GM18951 (cell line): ENCODE results near the gene ACTA1.
"Not testable (repeated sequence)": the region's sequence is repeated elsewhere in the genome, so short reads cannot be mapped to it uniquely, and the experiment has no call there.

Experiments used
- POLR2A ChIP-seq: IDR thresholded peaks from 4 replicates; pipeline ENCODE4 v1.6.1; 2011; ENCODE audit warnings: mild to moderate bottlenecking; ENCODE audit not compliant: insufficient read length, insufficient read depth; ENCODE audit errors: extremely low read depth
- in situ Hi-C: fragments of 300-500 bp; cut with MboI; formaldehyde crosslinking; loops from one replicate; pipeline ENCODE4 v1.12.0; 2022; ENCODE audit warnings: low sequenced_read_pairs, mixed read lengths, inconsistent platforms; ENCODE audit not compliant: unreplicated experiment

Gene ACTA1

GRCh38 chr1:229434005-229434640 is at the start of gene ACTA1:
ACTA1 (minus strand) TSS chr1:229434094; CDS start chr1:229433115, 979 bp downstream.
- in situ Hi-C loops, result no loop called here
- no peak for TF ChIP-seq POLR2A

GRCh38 chr1:229482511-229482910 is 48.6 kb upstream of the ACTA1 start:
- in situ Hi-C loops, result loop anchor here (10.0 kb wide), 1 partner anchor 218 kb away; no protein-coding TSS in a partner anchor
- no peak for TF ChIP-seq POLR2A

GRCh38 chr1:229480495-229480894 is 46.6 kb upstream of the ACTA1 start:
- in situ Hi-C loops, result loop anchor here (10.0 kb wide), 1 partner anchor 216 kb away; no protein-coding TSS in a partner anchor
- no peak for TF ChIP-seq POLR2A

GRCh38 chr1:229479660-229480399 is 45.9 kb upstream of the ACTA1 start:
- TF ChIP-seq POLR2A, result no peak
- in situ Hi-C loops, result loop anchor here (10.0 kb wide), 1 partner anchor 215 kb away; no protein-coding TSS in a partner anchor

GRCh38 chr1:229478852-229479251 is 45.0 kb upstream of the ACTA1 start:
- in situ Hi-C loops, result no loop called here
- no peak for TF ChIP-seq POLR2A

- in situ Hi-C loops, result not testable (repeated sequence)
These were observed 42.0 kb upstream of the ACTA1 start for GRCh38 chr1:229475859-229476258.

- in situ Hi-C loops, result no loop called here
- no peak for TF ChIP-seq POLR2A
These were observed 40.6 kb upstream of the ACTA1 start for GRCh38 chr1:229474509-229474908.

GRCh38 chr1:229471175-229471574 is 37.3 kb upstream of the ACTA1 start:
- no peak for TF ChIP-seq POLR2A
- in situ Hi-C loops, result no loop called here

GRCh38 chr1:229470406-229471043 is 36.6 kb upstream of the ACTA1 start:
- in situ Hi-C loops, result no loop called here
- TF ChIP-seq POLR2A, result no peak

- TF ChIP-seq POLR2A, result no peak
- in situ Hi-C loops, result no loop called here
These were observed 33.0 kb upstream of the ACTA1 start for GRCh38 chr1:229466887-229467286.

GRCh38 chr1:229464672-229465071 is 30.8 kb upstream of the ACTA1 start:
- in situ Hi-C loops, result no loop called here
- TF ChIP-seq POLR2A, result no peak

GRCh38 chr1:229461032-229461668 is 27.3 kb upstream of the ACTA1 start:
- in situ Hi-C loops, result no loop called here
- no peak for TF ChIP-seq POLR2A

- in situ Hi-C loops, result no loop called here
- TF ChIP-seq POLR2A, result no peak
These were observed 25.9 kb upstream of the ACTA1 start for GRCh38 chr1:229459815-229460214.
